Metanephros (tissue), 1 donor: Measurements from ENCODE around the gene RFX6. TPM values are rescaled to one million over a fixed set of nuclear protein-coding genes. Genes with fewer than 3 reads are reported as not detected.

Source experiments
- total RNA-seq: library from RNA; depleted of rRNA; stranded (reverse); fragments of >200 nt; gene quantifications from one replicate; pipeline ENCODE4 v1.2.3, GENCODE V29; 2014

The RFX6 gene, protein sequence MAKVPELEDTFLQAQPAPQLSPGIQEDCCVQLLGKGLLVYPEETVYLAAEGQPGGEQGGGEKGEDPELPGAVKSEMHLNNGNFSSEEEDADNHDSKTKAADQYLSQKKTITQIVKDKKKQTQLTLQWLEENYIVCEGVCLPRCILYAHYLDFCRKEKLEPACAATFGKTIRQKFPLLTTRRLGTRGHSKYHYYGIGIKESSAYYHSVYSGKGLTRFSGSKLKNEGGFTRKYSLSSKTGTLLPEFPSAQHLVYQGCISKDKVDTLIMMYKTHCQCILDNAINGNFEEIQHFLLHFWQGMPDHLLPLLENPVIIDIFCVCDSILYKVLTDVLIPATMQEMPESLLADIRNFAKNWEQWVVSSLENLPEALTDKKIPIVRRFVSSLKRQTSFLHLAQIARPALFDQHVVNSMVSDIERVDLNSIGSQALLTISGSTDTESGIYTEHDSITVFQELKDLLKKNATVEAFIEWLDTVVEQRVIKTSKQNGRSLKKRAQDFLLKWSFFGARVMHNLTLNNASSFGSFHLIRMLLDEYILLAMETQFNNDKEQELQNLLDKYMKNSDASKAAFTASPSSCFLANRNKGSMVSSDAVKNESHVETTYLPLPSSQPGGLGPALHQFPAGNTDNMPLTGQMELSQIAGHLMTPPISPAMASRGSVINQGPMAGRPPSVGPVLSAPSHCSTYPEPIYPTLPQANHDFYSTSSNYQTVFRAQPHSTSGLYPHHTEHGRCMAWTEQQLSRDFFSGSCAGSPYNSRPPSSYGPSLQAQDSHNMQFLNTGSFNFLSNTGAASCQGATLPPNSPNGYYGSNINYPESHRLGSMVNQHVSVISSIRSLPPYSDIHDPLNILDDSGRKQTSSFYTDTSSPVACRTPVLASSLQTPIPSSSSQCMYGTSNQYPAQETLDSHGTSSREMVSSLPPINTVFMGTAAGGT
- not detected for total RNA-seq

DNA sequence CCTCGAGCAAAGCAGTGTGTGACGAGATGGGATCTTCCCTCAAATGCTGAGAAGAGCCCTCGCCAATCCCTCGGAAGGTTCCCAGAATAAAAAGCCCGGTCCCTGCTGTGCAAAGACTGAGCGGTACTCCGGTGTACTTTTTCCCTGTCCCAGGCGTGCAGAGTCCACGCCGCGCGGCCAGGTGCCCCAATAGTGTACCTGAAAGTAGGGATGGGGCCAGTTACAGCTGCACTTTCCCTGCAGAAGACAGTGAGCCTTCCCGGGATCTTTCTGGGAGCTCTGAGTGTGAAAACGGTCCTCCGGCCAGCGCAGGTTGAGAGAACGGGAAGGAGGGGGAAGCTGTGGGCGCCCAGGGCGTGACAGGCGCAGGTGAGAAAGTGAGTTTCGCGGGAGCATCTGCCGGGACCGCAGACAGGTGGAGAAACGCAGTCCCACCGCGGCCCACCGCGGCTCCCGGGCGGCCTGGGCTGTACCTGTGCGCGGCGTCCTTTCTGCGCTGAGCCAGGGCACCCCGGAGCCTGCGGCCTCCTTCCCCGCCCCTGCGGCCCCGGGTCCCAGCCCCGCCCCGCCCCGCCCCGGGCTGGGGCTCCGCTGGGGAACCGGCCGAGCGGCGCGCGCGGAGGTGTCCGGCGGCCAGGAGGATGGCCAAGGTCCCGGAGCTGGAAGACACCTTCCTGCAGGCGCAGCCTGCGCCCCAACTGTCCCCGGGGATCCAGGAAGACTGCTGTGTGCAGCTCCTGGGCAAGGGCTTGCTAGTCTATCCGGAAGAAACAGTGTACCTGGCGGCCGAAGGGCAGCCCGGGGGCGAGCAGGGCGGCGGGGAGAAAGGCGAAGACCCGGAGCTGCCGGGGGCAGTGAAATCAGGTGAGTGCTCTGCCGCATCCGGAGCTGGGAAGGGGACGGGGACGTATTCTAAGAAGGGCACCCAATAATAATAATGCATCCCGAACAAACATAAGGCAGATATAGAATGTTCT lies at the start of gene RFX6:
Gene RFX6, plus strand, starts transcription at position 608 of the 977 bp plus-strand sequence. Its CDS starts 34 bp downstream, at position 642.

DNA sequence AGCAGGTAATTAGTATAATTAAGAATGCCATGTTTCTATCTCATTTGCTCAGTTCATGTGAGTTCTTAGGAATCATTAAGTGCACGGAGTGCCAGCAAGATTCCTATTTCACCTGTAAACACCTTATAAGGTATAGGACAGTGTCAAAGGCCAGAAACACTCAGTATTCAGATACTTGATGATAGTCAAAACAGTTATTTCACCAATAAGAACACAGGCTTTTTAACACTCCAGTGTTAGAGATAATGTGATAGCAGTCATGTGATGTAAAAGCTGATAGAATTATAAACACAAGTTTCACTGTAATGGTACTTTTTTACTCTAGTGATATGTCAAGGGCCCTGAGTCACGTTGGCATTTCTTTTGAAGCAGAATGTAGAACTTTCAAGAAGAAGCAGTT lies 48.1 kb upstream of the RFX6 start, which contains the start of gene GPRC6A:
Gene GPRC6A, minus strand, starts transcription at position 101 of the 400 bp plus-strand sequence. Its CDS starts 70 bp downstream, at position 31.

Other genes with a start within 250 kb of the RFX6 start
- gene ZUP1, start 208.5 kb upstream of the RFX6 start, total RNA-seq: 12.3 TPM
- gene KPNA5, start 196.0 kb upstream of the RFX6 start, total RNA-seq: 21.1 TPM
- gene FAM162B, start 111.5 kb upstream of the RFX6 start, total RNA-seq: 13.5 TPM
- gene GPRC6A, start 48.2 kb upstream of the RFX6 start, total RNA-seq: 0.23 TPM